GM12878 (cell line): ENCODE measurements around the gene ROCK1. TPM values are rescaled to one million over a fixed set of nuclear protein-coding genes. Genes with fewer than 3 reads are reported as not detected.
A peak's percentile ranks its signal among the peaks of the same experiment; 100 is the strongest.
"Not testable (repeated sequence)": the region's sequence is repeated elsewhere in the genome, so short reads cannot be mapped to it uniquely, and the experiment has no call there.

Experiments
- ATAC-seq: fragments of 200-7000 bp; cut with Tn5 transposase; 3 replicates; pipeline ENCODE4 v1.9.1; 2020; ENCODE audit warnings: mild to moderate bottlenecking, moderate library complexity
- BruUV-seq: library from RNA; stranded (reverse); fragments of 400-500 nt; replicated peaks from 2 replicates; lab custom pipeline; 2021; lab: Mats Ljungman, UMichigan
- CTCF ChIA-PET: fragments of 300-600 bp; sonication (Branson Sonifier 250); formaldehyde crosslinking; extraction: SDS; loops from one replicate; lab custom pipeline; 2021; ENCODE audit warnings: inconsistent platforms; lab: Yijun Ruan, JAX
- POLR2A ChIA-PET: fragments of 350-600 bp; formaldehyde crosslinking; extraction: SDS; loops from one replicate; lab custom pipeline; 2021; ENCODE audit warnings: inconsistent platforms; lab: Charles Lee
- RAD21 ChIA-PET: fragments of 300-600 bp; sonication (Branson Sonifier 250); formaldehyde crosslinking; loops from one replicate; lab custom pipeline; 2023; ENCODE audit warnings: antibody characterized with exemption; ENCODE audit not compliant: unreplicated experiment; lab: Charles Lee
- SMC1A ChIA-PET: fragments of 300-600 bp; sonication (Branson Sonifier 250); formaldehyde crosslinking; loops from one replicate; lab custom pipeline; 2023; ENCODE audit not compliant: unreplicated experiment, uncharacterized antibody; lab: Charles Lee
- DNase-seq: peaks from one replicate; pipeline ENCODE4 v3.0.0-alpha.2; 2011; ENCODE audit warnings: low read depth, low spot score
- FAIRE-seq: peaks from 3 replicates; lab custom pipeline; 2011; peaks lifted over from hg19 to GRCh38; lab: Jason Lieb, UNC
- H2AFZ ChIP-seq: 2 replicates; pipeline ENCODE4 v1.6.0; 2011; ENCODE audit warnings: low read depth, low read length, control low read depth; ENCODE audit not compliant: control insufficient read depth
- H3K27ac ChIP-seq: 2 replicates; pipeline ENCODE4 v1.5.1; 2011; ENCODE audit warnings: control low read depth; ENCODE audit not compliant: control insufficient read depth, insufficient read depth
- H3K27me3 ChIP-seq, 2 experiments: replicated peaks in 1 of 2; 2 replicates each; pipeline versions ENCODE4 v1.6.0 to v1.6.1; 2011; ENCODE audit warnings: low read length in 1 of 2; ENCODE audit not compliant: control insufficient read depth in 2 of 2, insufficient read depth in 2 of 2
- H3K36me3 ChIP-seq, 2 experiments: 2 replicates each; pipeline ENCODE4 v1.5.1; 2011; ENCODE audit warnings: low read length in 1 of 2; ENCODE audit not compliant: control insufficient read depth in 2 of 2, insufficient read depth in 2 of 2
- H3K4me1 ChIP-seq: 2 replicates; pipeline ENCODE4 v1.6.1; 2011; ENCODE audit warnings: mild to moderate bottlenecking, low read length, moderate library complexity, mixed read lengths; ENCODE audit not compliant: control insufficient read depth, insufficient read depth
- H3K4me2 ChIP-seq: 2 replicates; pipeline ENCODE4 v1.6.0; 2011; ENCODE audit warnings: control low read depth; ENCODE audit not compliant: control insufficient read depth, insufficient read depth
- H3K4me3 ChIP-seq: fragments of 200-600 bp; sonication (generic); 2 replicates; pipeline ENCODE4 v1.5.1; 2016
- H3K79me2 ChIP-seq: 2 replicates; pipeline ENCODE4 v1.6.0; 2011; ENCODE audit warnings: low read length; ENCODE audit not compliant: control insufficient read depth, insufficient read depth
- H3K9ac ChIP-seq: 2 replicates; pipeline ENCODE4 v1.8.0; 2011; ENCODE audit warnings: low read length, control low read depth, mixed read lengths; ENCODE audit not compliant: control insufficient read depth, insufficient read depth
- H3K9me3 ChIP-seq: replicated peaks from 3 replicates; pipeline ENCODE4 v1.5.1; 2011; ENCODE audit warnings: mild to moderate bottlenecking, low read length; ENCODE audit not compliant: control insufficient read depth, insufficient read depth
- H4K20me1 ChIP-seq: 2 replicates; pipeline ENCODE4 v1.6.0; 2011; ENCODE audit not compliant: control insufficient read depth, insufficient read depth
- CEBPZ ChIP-seq: fragments of 150-350 bp; IDR thresholded peaks from 2 replicates; pipeline ENCODE4 v1.6.1; 2016; ENCODE audit warnings: low read depth, low read length
- MEF2A ChIP-seq: IDR thresholded peaks from 2 replicates; pipeline ENCODE4 v1.6.1; 2011; ENCODE audit warnings: low read depth, mild to moderate bottlenecking, low read length, moderate library complexity; ENCODE audit not compliant: insufficient read depth
- MYC ChIP-seq: IDR thresholded peaks from 2 replicates; pipeline ENCODE4 v1.6.1; 2011; ENCODE audit warnings: mild to moderate bottlenecking, low read length, moderate library complexity, inconsistent platforms; ENCODE audit not compliant: insufficient read depth, insufficient replicate concordance, insufficient read length, severe bottlenecking
- ZBED1 ChIP-seq: IDR thresholded peaks from 2 replicates; pipeline ENCODE4 v1.6.1; 2016; ENCODE audit warnings: borderline replicate concordance
- ZNF687 ChIP-seq: fragments of 450-650 bp; IDR thresholded peaks from 2 replicates; pipeline ENCODE4 v1.6.1; 2017; ENCODE audit warnings: mild to moderate bottlenecking, moderate library complexity
- WGBS: methylation state at CpG from one replicate; pipeline ENCODE4 v1.1.6; 2016; ENCODE audit warnings: low lambda C conversion rate; ENCODE audit not compliant: insufficient replicate concordance, insufficient coverage; ENCODE audit errors: missing lambda C conversion rate; 5-methylcytosine and 5-hydroxymethylcytosine counted together
- in situ Hi-C: fragments of 300-500 bp; cut with MboI; formaldehyde crosslinking; loops from 9 replicates; pipeline ENCODE4 v1.14.3; 2018; ENCODE audit warnings: mixed read lengths
- intact Hi-C: fragments of 100-400 bp; cut with micrococcal nuclease; formaldehyde crosslinking; loops from one replicate; pipeline ENCODE4 v1.14.2; 2022; ENCODE audit not compliant: unreplicated experiment
- polyA plus RNA-seq, 11 experiments: library from polyadenylated mRNA; depleted of rRNA in 4 of 11; unstranded in 6 of 11; stranded (reverse) in 5 of 11; fragments of >200 nt; fragmentation: Nextera tagmentation in 4 of 11; fragmentation: Illumina TruSeq in 1 of 11; extraction: Ambion mirVana in 4 of 11; extraction: Trizol in 1 of 11; gene quantifications; 1 replicate in 1 of 11; 2 replicates in 10 of 11; pipeline versions ENCODE4 v1.2.1 to v1.2.3, GENCODE V29; 2011 to 2016; ENCODE audit warnings: inconsistent platforms in 2 of 11, missing spikeins in 2 of 11, low read depth in 1 of 11
- small RNA-seq: library from RNA; depleted of rRNA; stranded (forward); fragments of <200 nt; gene quantifications from one replicate; pipeline ENCODE3, GENCODE V24; 2014
- total RNA-seq, 4 experiments: library from RNA; depleted of rRNA in 3 of 4; stranded (reverse); fragments of >200 nt in 3 of 4; fragmentation: Illumina TruSeq in 1 of 4; extraction: Trizol in 1 of 4; gene quantifications; 2 replicates each; pipeline versions ENCODE4 v1.2.1 to v1.2.3, GENCODE V29; 2013 to 2021

Gene ROCK1
- total and polyA plus RNA-seq, 10 of the 15 experiments (the other 5 are each of a cell fraction or from before 2014, with no cell fraction given): 14.8 to 46.6 (median 29.5) TPM

GRCh38 chr18:20960735-20961134, 150.9 kb downstream of the ROCK1 start (continued):
- TF ChIP-seq CEBPZ: no peak
- TF ChIP-seq MYC: no peak
- no peak for TF ChIP-seq MEF2A
- TF ChIP-seq ZNF687: no peak

DNA sequence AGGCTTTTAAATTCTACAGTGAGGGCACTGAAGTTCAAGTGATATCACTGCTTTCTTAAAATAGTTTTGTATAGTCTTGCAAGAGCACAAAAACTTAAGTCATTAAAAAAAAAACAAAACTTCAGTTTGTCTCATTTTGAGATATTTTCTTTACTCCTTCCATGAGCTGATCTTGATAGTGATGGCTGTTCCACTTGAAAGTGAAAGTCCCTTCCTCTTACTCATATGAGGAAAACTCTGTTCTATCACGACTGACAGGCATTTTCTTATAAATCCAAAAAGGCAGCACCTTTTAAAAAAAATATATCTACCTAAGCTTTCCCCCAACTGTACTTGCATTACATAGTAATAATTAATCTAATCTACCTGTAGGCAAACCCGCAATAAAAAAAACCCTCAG, 160.8 kb downstream of the ROCK1 start:
- WGBS: 54% methylated on average over 2 of the region's 2 CpGs
- RAD21 ChIA-PET, DNase-seq, in situ Hi-C loops, H2AFZ ChIP-seq, H3K4me3 ChIP-seq, H3K4me2 ChIP-seq, H4K20me1 ChIP-seq, H3K27ac ChIP-seq, H3K9me3 ChIP-seq, SMC1A ChIA-PET, H3K4me1 ChIP-seq, H3K27me3 ChIP-seq, intact Hi-C loops, H3K36me3 ChIP-seq, POLR2A ChIA-PET, H3K79me2 ChIP-seq, CTCF ChIA-PET, H3K9ac ChIP-seq: not testable (repeated sequence)
- TSS peak; percentile 42 for BruUV-seq
- FAIRE-seq (peak; percentile 72), ATAC-seq (peak; percentile 43; the same call in 1 of the 3 replicates)
- TF ChIP-seq ZBED1: peak; percentile 22; the same call in 1 of the 2 replicates

Small RNAs within 50 kb of the gene (small RNA-seq; reads per million reads assigned to genes)
- not detected for gene RNU6-120P

Other genes with a start within 250 kb of the ROCK1 start
- 0.05 and 0.06 TPM in 2 replicates for gene GREB1L, start 130.4 kb upstream of the ROCK1 start, total RNA-seq (2014; rRNA removed)
- gene GREB1L, start 130.4 kb upstream of the ROCK1 start, total RNA-seq (2014; rRNA removed; fragmentation: Illumina TruSeq; extraction: Trizol): under 0.01 and 0.14 TPM in 2 replicates
- 0.03 TPM in 1 of 2 replicates, not detected in the other for gene GREB1L, start 130.4 kb upstream of the ROCK1 start, total RNA-seq (2021)
- gene GREB1L, start 130.4 kb upstream of the ROCK1 start, polyA plus RNA-seq (2011; rRNA removed): 0.11 and 0.20 TPM in 2 replicates
- 0.03 and 0.06 TPM in 2 replicates for gene GREB1L, start 130.4 kb upstream of the ROCK1 start, polyA plus RNA-seq (2014; fragmentation: Illumina TruSeq; extraction: Trizol)
- under 1 TPM; under 0.01 to 0.03 TPM for gene GREB1L, start 130.4 kb upstream of the ROCK1 start, polyA plus RNA-seq (2014; fragmentation: Nextera tagmentation; extraction: Ambion mirVana)
- 0.01 and 0.03 TPM in 2 replicates for gene GREB1L, start 130.4 kb upstream of the ROCK1 start, polyA plus RNA-seq (2014; rRNA removed)
- under 1 TPM; 0.03 to 0.05 TPM for gene GREB1L, start 130.4 kb upstream of the ROCK1 start, polyA plus RNA-seq (2016; fragmentation: Nextera tagmentation; extraction: Ambion mirVana)